Activated CD8-positive, alpha-beta memory T cell treated with anti-CD3 and anti-CD28 coated beads for 1 hour (primary cell): Measurements from ENCODE around the gene MRPS5.
"Not testable (repeated sequence)": the region's sequence is repeated elsewhere in the genome, so short reads cannot be mapped to it uniquely, and the experiment has no call there.

Experiments
- DNase-seq, 2 donors: peaks; one replicate each; pipeline ENCODE4 v3.0.0-alpha.2; 2020; ENCODE audit warnings: low read depth in 1 of 2; ENCODE audit errors: extremely low read depth in 1 of 2

Gene MRPS5

GRCh38 chr2:95048825-95049682 is 72.6 kb downstream of the MRPS5 start:
- no peak for DNase-seq

GRCh38 chr2:95047629-95048510 is 73.7 kb downstream of the MRPS5 start:
- DNase-seq: no peak

GRCh38 chr2:95046371-95047112 is 75.1 kb downstream of the MRPS5 start:
- no peak for DNase-seq

GRCh38 chr2:95044601-95045000 is 77.0 kb downstream of the MRPS5 start:
- no peak for DNase-seq

- DNase-seq: no peak
Measured at GRCh38 chr2:95043300-95044093, 78.1 kb downstream of the MRPS5 start.

- no peak for DNase-seq
Measured at GRCh38 chr2:95042472-95043271, 78.9 kb downstream of the MRPS5 start.

- no peak for DNase-seq
Measured at GRCh38 chr2:95041824-95042442, 79.7 kb downstream of the MRPS5 start.

- DNase-seq: no peak
Measured at GRCh38 chr2:95041060-95041823, 80.4 kb downstream of the MRPS5 start.

GRCh38 chr2:95040426-95040825 is 81.2 kb downstream of the MRPS5 start:
- no peak for DNase-seq

- no peak for DNase-seq
Measured at GRCh38 chr2:95039978-95040377, 81.6 kb downstream of the MRPS5 start.

GRCh38 chr2:95039363-95039762 is 82.2 kb downstream of the MRPS5 start:
- no peak for DNase-seq

GRCh38 chr2:95038635-95039298 is 82.8 kb downstream of the MRPS5 start:
- no peak for DNase-seq

- not testable (repeated sequence) for DNase-seq
Measured at GRCh38 chr2:95037841-95038585, 83.6 kb downstream of the MRPS5 start.

- no peak for DNase-seq
Measured at GRCh38 chr2:95037384-95037839, 84.2 kb downstream of the MRPS5 start.

- DNase-seq: no peak
Measured at GRCh38 chr2:95036596-95037383, 84.8 kb downstream of the MRPS5 start.
